Hematopoietic multipotent progenitor cell treated with erythropoietin and hydrocortisone succinate and interleukin-3 and kit ligand, for 15 days (in vitro differentiated cells): ENCODE results near the gene KBTBD7.

Source experiments
- DNase-seq: peaks from one replicate; pipeline ENCODE4 v3.0.0-alpha.2; 2015; ENCODE audit warnings: low spot score

KBTBD7 gene, protein sequence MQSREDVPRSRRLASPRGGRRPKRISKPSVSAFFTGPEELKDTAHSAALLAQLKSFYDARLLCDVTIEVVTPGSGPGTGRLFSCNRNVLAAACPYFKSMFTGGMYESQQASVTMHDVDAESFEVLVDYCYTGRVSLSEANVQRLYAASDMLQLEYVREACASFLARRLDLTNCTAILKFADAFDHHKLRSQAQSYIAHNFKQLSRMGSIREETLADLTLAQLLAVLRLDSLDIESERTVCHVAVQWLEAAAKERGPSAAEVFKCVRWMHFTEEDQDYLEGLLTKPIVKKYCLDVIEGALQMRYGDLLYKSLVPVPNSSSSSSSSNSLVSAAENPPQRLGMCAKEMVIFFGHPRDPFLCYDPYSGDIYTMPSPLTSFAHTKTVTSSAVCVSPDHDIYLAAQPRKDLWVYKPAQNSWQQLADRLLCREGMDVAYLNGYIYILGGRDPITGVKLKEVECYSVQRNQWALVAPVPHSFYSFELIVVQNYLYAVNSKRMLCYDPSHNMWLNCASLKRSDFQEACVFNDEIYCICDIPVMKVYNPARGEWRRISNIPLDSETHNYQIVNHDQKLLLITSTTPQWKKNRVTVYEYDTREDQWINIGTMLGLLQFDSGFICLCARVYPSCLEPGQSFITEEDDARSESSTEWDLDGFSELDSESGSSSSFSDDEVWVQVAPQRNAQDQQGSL

GRCh38 chr13:41193919-41194824 lies at the start of gene KBTBD7:
KBTBD7 (minus strand) TSS chr13:41194569; CDS start chr13:41194257, 312 bp downstream.
- DNase-seq, result peak; percentile 89

- DNase-seq, result no peak
Observed at GRCh38 chr13:41241626-41242025, 47.3 kb upstream of the KBTBD7 start.

DNA sequence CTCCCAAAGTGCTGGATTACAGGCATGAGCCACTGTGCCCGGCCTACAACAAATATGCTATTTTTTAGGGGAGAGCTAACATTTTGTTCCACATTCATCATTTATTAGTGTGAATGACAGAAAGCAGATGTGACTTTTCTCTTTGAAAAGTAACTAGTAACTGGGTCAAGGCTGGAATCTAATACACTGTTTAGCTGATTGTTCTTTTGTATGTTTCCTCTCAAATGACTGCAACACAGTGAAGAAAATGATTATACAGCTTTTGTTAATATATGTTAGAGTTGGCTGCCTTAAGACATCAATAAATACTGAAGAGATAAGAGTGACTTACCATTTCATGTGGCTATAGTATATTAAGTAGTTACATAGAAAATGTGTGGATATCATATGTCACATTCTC lies 42.0 kb upstream of the KBTBD7 start:
- DNase-seq, result no peak

GRCh38 chr13:41232578-41233480 lies 38.5 kb upstream of the KBTBD7 start:
- DNase-seq, result no peak

GRCh38 chr13:41231786-41232185 lies 37.4 kb upstream of the KBTBD7 start:
- DNase-seq, result no peak

DNA sequence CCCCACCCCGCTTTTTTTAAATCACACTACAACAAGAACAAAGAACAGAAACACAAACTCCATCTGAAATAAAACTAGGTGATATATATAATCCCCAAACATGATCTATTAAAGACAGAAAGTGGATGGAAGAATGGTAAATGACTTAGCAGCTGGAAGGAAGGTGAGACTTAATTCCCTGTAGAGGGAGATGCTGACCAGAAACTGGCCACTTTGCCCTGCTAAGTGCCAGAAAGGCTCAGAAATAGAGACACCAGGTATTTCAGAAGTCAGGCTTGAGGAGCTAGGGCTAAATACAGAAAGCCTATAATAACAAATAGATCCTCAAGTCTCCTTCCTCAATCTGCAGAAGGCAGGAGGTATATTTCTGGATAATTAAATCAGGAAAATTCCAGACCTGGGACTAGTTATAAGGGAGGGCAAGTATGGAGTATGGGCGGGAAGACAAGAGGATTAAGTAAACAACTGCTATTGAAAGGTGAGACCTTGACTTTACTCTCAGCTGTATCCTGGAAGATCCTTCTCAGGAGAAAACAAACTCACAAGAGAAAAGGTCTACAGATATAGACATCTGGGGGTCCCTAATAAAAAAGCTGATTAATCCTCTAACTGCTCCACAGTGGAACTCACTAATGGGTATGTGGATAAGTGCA lies 36.8 kb upstream of the KBTBD7 start:
- no peak for DNase-seq

DNA sequence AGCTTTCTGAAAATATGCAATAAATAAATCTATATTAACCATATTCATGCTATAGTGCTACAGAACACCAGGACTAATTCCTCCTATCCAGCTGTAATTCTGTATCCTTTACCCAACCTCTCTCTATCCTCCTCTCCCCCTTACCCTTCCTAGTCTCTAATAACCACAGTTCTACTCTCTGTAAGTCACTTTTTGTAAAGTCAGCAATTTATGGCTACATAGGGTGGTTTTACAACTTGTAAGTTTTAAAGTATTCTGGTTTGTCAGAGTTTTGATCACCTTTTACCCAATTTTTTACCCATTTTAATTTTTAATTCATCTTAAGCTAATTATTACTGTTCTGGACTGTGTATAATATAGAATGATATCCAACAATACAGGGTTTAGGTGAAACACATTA lies 35.0 kb upstream of the KBTBD7 start:
- DNase-seq, result no peak

GRCh38 chr13:41224113-41225110 lies 30.0 kb upstream of the KBTBD7 start:
- DNase-seq, result no peak

GRCh38 chr13:41222259-41222852 lies 28.0 kb upstream of the KBTBD7 start:
- DNase-seq, result peak; percentile 75

- DNase-seq, result no peak
Observed at GRCh38 chr13:41220401-41220800, 26.0 kb upstream of the KBTBD7 start.

- DNase-seq, result no peak
Observed at GRCh38 chr13:41216160-41216559, 21.8 kb upstream of the KBTBD7 start.

- no peak for DNase-seq
Observed at GRCh38 chr13:41213919-41214318, 19.6 kb upstream of the KBTBD7 start.

- DNase-seq, result no peak
Observed at GRCh38 chr13:41213316-41213715, 18.9 kb upstream of the KBTBD7 start.

DNA sequence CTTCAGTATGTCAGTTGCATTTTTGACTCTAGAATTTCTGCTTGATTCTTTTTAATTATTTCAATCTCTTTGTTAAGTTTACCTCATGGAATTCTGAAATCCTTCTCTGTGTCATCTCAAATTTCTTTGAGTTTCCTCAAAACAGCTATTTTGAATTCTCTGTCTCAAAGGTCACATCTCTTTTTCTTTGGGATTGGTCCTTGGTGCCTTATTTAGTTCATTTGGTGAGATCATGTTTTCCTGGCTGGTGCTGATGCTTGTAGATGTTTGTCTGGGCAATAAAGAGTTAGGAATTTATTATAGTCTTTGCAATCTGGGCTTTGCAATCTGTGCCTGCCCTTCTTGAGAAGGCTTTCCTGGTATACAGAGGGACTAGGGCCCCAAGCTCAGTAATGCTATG lies 18.5 kb upstream of the KBTBD7 start:
- no peak for DNase-seq

GRCh38 chr13:41211062-41211461 lies 16.7 kb upstream of the KBTBD7 start:
- no peak for DNase-seq

DNA sequence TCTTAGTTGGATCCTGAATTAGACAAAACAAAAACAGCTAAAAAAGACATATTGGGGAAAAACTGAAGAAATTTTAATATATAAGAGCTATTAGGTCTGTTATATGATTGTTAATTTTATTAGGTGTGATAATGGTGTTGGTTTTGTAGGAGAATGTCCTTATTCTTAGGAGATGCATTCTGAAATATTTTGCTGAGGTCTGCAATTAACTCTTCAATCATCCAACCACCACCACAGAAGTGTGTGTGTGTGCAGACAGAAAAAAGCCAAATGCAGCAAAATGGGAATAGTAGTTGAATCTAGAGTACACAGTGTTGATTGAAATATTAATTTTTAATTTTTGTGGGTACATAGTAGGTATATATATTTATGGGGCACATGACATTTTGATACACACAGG lies 12.1 kb upstream of the KBTBD7 start:
- DNase-seq, result no peak

DNA sequence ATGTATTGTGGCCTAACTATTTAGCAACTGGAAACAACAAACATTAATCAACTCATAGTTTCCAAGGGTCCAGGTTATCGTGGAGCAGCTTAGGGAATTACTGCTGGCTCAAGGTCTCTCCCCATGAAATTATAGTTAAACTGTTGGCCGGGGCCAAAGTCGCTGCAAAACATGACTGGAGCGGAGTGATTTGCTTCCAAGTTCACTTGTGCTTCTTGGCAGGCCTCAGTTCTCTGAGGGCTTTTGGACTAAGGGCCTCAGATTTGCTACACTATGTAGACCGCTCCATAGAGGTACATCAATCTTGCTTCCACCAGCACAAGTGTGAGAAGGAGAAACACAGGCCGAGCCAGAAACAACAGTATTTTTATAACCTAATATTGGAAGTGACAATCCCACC lies 9.4 kb upstream of the KBTBD7 start:
- DNase-seq, result no peak

DNA sequence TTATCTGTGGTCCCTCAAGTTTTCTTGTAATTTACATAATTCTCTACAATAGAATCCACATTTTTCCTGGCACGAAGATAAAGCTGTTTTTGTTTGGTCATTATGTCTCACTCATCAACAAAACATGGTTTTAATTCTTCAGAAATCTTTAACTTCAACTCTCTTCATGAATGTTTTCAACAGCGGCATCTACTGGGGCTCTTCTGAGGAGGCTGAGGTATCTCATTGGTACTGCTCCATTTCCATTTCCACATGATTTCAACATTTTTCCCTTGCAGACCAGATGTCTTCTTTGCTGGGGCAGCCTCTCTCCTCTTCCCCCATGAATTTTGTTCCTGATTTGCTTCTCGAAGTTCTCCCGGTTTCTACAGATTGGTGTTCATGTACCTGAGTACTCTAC lies 5.8 kb upstream of the KBTBD7 start:
- DNase-seq, result no peak

- DNase-seq, result no peak
Observed at GRCh38 chr13:41199526-41199925, 5.2 kb upstream of the KBTBD7 start.
